Suppressor macrophage treated with lipopolysaccharide for 4 hours (primary cell): ENCODE data around the gene FBXO31.

Experiments
- DNase-seq: peaks from one replicate; pipeline ENCODE4 v3.0.0-alpha.2; 2020

FBXO31 gene

DNA sequence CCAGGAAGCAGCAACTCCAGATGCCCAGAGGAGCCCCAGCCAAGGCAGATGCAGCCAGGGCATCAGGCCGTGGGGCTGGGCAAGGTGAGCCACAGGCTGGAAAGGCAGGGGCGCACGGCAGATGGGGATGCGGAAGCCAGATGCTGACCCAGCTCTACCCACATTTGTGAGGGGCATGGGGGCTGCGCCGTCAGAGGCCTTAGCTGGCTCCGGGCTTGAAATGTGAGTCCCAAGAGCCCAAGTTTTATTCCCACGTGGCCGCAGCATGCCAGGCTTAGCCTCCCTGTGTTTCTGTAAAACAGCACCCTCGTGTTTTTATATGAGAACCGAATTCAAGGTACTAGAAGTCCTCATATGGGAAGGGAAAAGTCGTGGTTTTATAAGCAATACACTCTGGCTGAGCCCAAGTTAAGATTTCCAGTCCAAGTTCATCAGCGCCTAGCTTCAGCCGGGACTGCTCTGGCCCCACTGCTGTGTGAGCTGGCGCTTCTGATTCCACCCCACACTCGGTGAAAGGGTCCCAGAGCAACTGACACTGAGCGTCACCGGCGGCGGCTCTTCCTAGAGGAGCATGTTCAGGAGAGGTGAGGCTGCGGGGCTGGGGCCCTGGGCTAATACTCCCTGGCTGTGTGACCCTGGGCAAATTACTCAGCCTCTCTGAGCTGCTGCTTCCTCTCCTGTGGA lies 59.7 kb downstream of the FBXO31 start:
- DNase-seq: no peak

DNA sequence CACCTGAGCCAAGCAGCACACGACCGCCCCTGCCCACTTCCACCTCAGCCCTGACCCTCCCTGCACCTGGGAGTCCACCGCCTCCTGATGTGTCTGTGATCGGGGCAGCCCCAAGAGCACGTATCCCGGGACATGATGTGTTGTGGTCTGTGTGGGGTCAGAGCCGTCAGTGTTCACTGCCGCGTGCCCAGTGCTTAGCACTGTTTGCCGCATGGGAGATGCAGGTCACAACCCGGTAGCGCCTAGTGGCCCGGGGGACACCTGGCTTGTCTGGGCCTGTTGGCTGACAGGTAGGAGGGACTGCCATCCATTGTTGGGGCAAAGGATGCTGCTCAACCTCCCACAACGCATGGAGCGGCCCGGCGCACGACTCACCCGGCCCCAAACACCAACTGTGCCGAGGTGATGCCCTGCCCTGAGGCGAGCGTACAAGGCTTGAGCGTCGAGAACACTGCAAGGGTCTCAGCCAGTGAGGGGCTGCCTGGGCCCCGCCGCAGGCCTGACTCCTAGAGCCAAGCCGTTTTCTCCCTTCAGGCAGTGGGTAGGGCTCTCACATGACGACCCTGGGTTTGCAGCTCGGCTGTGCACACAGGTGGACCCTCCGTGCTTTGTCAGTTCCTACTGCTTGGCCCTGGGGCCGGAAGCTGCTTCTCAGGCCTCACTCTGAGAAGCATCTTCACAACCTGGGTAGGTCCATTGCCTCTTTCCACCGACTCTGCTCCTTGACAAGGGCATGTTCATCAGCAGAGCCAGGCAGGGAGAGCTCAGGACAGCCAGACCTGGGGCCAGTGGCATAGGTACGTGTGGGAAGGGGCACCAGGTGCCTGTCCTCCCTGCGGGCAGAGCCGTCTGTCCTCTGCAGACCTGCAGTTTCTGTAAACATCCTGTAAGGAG lies 60.5 kb downstream of the FBXO31 start:
- DNase-seq: no peak

DNA sequence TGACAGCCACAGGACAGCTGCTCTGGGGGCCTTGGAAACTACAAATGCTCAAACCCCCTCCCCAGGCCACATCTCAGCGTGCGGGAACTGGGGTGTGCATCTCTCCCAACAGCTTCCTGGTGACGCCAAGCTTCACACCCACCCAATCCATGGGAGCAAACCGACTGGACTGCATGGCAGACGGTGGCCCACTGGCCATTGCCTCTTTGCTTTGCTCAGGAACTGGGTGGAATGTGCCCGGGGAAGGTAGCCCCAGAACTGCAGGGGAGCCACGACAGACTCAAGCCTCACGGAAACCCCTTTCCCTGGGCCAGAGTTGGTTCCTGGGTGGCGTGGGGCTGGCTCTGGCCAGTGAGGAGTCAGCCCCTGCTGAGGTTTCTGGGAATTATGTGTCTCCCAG lies 61.2 kb downstream of the FBXO31 start:
- DNase-seq: no peak

DNA sequence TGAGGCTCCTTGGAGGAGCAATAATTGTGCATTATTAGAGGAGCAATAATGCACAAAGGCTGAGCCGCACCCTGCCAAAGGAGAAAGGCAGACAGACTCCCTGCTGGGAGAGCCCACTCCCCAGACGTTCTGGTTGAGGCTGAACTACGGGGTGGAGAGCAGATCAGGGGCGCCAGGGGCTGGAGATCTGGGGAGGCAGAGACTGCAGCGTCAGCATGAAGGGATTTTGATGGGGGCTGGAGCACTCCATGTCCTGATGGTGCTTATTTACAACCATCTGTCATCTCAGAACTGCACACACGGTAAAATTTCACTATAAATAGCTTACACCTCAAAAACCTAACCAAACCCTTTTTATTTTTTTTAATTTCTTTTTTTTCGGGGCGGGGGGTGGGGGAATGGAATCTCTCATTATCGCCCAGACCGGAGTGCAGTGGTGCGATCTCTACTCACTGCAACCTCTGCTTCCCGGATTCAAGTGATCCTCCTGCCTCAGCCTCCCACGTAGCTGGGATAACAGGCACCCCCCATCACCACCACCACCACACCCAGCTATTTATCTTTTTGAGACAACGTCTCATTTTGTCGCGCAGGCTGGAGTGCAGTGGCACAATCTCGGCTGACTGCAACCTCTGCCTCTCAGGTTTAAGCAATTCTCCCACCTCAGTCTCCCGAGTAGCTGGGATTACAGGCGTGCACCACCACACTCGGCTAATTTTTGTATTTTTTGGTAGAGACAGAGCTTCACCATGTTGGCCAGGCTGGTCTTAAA lies 62.1 kb downstream of the FBXO31 start:
- no peak for DNase-seq

DNA sequence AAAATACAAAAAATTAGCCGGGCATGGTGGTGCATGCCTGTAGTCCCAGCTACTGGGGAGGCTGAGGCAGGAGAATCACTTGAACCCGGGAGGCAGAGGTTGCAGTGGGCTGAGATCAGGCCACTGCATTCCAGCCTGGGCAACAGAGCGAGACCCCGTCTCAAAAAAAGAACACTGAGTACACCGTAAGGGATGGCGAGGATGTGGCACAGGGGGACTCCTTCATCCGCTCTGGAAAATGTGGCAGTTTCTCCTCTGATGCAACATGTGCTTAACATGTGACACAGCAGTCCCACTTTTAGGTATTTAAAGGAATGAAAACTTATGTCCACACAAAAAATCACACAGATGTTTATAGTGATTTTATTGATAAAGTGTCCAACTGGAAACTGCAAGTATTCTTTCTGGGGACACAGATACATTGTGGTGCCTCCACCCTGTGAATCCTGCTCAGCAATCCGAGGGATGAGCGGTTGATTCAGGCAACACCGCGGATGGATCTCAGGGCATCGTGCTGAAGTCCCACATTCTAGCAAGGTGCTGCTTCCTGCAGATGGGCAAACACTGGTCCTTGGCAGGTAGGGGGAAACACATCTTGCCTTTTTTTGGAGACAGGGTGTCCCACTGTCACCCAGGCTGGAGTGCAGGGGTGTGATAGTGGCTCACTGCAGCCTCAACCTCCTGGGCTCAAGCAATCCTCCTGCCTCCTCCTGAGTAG lies 62.9 kb downstream of the FBXO31 start:
- DNase-seq: no peak

DNA sequence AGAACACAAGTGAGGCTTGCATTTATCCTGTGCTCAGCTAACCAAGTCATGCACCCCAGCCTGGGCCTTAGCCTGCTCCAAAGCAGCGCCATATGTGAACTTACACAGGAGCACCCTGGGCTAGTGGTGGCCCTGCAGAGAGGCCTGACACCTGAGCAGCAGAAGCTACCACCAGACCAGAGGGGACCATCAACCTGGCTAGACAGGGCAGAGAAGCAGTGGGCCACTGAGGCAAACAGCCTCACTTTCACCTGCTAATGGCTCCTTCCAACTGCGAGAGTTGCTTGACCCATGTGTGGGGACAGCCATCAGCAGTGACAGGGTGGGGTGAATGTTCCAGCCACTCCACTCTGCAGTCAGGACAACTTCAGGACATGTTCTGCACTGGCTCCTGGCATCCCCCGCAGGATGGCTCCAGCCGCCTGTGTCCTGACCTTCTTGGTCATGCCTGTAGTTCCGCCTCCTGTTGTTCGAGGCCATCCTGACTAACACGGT lies 63.5 kb downstream of the FBXO31 start:
- DNase-seq: no peak

DNA sequence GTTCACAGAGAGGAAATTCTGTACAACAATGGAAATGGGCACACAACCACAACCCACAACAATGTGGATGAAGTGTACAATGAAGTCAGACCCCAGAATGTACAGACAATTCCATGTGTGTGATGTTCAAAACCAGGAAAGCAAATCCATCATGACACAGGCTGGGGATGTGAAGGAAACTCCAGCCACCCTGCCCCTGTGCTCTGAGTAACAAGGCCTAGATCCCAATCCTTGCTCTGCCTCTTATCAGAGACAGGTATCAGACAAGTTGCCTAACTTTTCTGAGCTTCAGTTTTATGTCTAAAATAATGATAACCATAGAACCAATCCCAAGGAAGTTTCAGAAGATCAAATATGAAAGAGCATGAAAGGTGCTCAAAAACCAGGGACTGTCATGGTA lies 64.6 kb downstream of the FBXO31 start:
- no peak for DNase-seq

DNA sequence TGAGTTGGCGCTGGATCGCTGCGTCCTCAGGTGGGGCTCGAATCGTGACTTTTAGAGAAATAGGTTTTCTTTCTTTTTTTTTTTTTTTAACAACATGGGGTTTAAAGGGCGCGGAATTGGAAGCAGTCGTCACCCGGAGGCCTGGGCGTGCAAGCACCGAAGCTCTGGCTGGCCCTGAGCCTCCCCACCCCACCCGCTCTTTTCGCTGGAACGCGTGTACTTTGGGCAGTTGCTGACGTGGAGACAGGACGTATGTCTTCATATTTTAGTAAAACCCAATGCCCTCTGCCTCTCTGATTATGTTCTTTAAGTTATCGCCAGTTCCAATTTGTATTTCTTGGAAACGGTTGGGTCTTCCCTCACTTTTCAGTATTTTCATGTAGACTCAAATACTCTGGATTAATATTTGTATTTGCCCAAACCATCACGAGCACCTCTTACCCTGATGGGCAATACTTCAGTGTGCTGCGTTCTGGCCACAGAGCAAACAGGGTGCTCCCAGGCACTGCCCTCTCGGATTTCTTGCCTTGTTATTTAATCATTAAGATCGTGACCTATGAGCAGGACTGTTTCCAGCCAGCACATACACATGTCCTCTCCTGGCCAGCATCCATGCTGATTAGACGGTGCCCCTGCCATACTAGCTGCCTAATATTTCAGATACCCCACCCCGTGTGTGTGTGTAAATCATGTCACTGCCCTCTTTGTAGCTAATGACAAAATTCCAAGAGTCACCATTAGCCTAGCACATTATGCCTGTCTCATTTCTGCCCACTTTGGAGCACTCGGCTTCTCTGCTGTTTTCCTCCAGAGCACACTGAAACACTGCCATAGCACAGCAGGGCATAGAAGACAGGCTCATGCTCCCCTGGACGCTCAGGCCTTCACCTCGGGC lies 65.6 kb downstream of the FBXO31 start:
- peak; percentile 46 for DNase-seq

DNA sequence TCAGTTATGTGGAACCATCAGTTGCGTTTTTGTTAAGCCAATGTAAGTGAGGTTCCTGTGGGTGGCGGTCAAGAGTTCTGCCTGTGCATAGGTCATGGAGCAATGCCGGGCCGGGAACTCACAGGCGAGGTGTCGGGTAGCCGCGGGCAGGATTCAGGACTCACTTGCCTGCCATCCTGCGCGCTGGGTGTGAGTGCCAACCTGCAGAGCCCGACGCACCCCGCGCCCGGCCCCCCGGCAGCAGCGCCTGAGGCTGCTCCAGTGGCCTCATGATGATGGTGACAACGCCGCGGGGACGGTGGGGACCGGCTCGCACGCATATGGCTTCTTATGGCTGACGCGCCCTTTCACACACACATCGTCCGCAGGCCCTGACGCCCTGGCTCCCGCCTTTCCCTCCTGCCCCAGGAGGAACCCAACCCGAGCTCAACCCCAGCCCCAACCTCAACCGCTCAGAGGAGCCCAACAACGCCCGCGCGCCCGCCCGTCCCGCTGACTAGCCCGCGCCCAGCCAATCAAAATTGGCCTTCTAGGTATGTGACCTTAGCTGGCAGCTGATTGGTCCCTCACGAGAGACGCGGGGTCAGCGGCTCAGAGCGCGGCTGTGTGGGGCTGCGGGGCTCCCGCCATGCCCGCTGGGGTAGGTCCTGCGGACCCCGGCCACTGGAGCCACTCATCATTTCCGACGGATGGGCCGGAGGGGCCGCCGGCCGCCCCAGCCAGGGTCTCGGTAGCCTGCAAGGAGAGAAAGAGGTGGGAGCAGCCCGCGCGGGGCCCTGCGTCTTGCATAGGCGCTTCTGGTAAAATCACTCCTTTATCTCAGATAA lies 66.4 kb downstream of the FBXO31 start, which contains the start of gene C16orf95:
Gene C16orf95 (minus strand): TSS at position 470 of the 827 bp plus-strand sequence. CDS start 150 bp downstream, at position 320.
- peak; percentile 97 for DNase-seq

DNA sequence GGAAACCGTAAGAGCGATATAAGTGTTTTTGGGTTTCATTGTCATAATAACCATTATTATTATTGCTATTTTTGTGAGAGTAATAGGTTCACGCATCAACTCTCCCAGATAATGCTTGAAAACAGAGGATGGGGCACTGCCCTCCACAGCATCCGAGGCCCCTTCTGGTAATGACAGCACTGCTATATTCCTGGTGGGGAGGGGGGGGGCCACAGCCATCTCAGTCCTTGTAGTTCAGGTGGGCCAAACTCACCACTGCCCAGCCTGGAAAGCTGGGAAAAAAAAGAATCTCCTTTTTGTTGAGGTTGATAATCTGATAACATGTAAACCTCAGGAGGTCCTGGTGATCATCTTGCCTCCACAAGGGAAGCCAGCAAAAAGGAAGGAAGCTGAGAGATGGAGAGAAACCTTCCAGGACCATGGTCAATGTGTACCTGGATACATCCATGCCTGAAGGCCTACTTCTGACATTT lies 67.1 kb downstream of the FBXO31 start:
- DNase-seq: no peak

DNA sequence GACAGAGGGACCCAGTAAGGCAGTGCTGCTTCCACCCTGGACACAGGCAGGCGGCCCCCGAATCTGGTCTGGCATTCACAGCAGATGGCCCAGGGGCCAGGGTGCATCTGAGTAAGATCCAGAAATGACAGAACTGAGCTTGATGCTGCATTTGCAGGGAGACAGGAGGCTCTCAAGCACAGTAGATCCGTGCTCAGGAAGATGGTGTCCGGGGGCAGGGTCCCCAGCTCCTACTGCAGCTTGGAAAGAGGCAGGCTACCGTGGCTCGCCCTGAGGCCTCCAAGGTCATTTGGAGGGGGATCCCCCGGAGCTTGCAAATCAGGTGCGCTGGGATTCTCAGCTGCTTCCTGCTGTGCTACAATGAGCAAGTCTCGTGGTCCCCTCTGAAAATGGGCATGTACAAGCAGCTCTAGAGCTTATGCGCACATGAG lies 68.6 kb downstream of the FBXO31 start:
- DNase-seq: no peak

DNA sequence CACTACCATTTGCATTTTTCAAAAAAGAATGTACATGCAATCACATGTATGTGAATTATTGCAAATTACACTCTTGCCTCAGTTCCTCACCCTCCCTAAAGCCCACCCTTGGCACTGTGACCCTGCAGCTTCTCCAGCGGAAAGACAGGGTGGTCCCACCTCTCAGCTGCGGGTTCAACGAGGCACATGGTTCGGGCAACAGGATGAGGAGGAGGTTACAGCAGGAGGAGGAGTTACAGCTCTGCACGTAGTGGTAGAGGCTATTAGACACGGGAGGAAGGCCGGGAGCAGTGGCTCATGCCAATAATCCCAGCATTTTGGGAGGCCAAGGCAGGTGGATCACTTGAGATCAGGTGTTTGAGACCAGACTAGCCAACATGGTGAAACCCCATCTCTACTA lies 71.6 kb downstream of the FBXO31 start:
- no peak for DNase-seq

DNA sequence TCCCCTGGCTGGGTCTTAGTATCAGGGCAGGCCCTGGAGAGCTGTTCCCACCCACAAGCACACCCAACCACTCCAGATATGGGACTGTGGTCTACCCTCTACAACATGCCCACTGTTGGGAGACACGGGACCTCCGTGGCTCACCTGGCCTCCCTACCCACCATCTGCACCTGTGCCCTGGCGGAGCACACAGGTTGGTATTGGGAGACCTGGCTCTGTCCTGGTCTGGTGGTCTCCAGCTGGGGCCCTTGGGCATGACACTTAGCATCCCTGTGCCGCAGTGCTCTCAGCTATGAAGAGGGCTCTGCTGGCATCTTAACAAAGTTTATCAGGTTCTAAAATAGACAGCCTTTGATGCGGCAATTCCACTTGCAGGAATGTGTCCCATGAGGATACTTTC lies 72.2 kb downstream of the FBXO31 start:
- no peak for DNase-seq

DNA sequence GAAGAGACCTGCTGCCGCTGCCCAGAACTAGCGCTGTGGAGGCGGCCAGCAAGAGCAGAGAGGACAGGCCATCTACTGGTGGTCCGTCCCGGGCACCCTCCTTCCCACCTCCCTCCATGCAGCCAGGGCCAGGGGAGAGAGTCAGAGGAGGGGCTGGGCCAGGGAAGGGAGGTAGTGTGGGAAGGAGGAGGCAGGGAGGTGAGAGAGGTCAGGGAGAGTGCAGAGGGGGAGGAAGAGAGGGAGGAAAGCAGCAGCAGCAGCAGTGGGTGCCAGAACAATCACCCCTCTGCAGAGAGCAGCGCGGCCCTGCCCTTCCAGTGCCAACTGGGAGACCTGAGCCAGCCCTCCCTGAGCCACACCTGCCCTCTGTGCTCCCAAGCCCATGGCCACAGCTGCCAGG lies 73.0 kb downstream of the FBXO31 start:
- no peak for DNase-seq

DNA sequence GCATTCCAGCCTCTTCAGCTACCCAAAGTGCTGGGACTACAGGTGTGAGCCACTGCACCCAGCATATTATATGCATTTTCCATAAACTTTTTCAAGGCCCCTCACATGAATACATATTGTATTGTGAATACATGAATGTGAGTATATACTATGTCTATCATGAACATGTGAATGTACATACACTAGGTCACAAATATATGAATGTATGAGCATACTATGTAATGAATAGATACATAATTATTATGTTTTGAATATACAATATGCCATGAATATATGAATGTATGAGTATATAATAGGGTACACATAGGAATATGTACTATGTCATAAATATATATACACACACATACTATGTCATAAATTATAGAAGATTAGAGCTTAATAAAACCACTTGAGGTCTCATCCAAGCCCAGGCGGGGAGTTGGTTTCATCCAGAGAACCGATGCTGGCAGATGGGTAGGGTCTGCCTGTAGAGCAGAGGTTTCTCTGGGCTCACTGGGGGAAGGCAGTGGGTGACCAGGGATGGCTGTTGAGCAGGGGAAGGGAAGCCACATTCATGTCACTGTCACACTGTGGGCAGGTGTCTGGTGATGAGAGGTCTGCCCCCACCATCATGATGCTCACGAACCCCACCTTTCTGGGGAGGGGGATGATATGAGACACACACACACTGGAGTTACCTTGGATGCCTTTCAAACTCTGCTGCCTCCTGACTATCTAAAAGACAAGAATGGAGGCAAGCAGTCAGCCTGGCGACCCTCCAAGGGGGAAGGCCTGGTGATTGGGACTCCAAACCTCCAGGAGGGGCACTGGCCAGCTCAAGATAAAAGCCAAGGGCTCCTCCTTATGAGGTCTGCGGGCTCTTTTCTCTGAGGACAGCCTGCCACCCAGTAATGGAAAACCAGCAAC lies 73.7 kb downstream of the FBXO31 start:
- no peak for DNase-seq

DNA sequence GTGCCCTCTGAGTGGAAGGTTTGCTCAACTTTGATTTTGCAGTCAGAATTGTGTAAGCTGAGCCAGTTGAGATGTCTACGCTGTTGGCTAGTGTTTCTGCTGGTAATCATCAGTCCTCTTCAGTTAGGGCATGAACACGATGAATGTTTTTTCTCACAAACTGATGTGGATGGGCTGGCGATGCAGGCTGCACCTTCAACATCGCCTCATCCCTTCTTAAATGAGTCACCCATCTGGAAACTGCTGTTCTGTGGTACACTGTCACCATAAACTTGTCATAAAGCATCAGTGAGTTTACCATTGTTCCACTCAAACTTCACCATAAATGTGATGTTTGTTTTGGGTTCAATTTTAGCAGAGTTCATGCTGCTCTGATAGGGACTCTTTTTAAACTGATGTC lies 74.8 kb downstream of the FBXO31 start:
- no peak for DNase-seq

DNA sequence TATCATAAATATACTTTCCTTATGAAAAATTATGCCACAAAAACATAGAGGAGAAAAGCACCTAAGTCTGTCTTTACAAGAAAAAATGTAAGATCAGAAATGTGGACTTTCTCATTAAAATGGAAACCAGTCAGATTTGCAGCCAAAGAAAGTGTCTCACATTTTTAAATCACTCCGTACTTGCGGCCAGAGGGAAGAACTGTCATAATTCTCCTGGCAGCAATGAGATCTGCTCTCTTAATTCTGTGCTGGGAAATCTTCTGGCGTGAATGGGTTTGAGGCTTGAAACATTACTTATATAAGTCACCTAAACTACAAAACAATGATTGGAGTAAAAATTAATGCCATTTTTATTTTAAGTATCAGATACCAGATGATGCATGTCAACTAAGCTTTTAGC lies 77.1 kb downstream of the FBXO31 start:
- no peak for DNase-seq

DNA sequence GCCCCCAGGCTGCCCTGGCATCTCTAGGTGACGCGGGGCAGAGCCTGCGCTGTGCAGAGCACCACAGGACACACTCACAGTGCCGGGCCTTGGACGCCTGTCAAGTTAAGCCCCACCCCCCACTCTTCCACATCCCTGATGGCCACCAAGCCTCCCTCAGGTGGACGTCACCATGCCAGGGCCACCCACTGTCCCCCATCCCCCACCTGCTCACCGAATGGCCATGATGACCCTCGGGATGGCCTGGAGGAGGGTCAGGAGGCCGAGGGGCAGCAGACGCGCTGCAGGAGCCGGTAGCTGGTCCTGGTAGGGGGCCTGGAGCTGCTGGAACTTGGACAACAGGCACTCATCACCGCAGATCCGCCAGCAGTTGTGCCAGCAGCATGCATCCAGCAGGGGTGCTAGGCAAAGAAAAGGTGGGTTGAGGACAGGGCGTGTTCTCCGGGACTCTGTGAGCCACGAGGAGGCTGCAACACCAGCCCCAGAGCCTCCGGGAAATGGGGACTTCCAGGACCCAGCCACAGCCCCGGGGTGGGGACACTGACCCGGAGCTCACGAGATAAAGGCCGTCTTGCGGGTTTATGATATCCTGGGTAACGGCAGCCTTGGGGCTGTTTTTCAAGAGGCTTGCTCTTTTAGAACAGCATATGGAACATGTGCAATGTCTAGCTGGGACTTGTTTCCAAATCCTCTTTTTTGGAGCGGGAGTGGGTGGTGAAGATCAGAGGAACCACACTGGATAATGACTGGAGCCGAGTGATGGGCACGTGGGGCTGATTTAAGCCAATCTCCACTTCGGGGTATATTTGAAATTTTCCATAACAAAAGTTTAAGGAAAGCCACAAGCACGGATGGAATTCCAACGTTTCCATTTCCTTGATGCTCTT lies 77.8 kb downstream of the FBXO31 start:
- no peak for DNase-seq
